Karpas-422 (cell line): ENCODE data around the gene ATXN2L. TPM values are rescaled to one million over a fixed set of nuclear protein-coding genes. Genes with fewer than 3 reads are reported as not detected.

Experiments used
- DNase-seq: peaks from one replicate; pipeline ENCODE4 v3.0.0-alpha.2; 2015
- H2AFZ ChIP-seq: fragments of 200-600 bp; sonication (generic); 2 replicates; pipeline ENCODE4 v1.6.1; 2014; ENCODE audit warnings: antibody characterized with exemption, low read length, mixed read lengths
- H3K27ac ChIP-seq: fragments of 200-600 bp; sonication (generic); 2 replicates; pipeline ENCODE4 v1.5.1; 2014; ENCODE audit warnings: mild to moderate bottlenecking, low read length, moderate library complexity
- H3K27me3 ChIP-seq: fragments of 200-600 bp; sonication (generic); 2 replicates; pipeline ENCODE4 v1.6.1; 2014; ENCODE audit warnings: low read length, mixed read lengths
- H3K36me3 ChIP-seq: fragments of 200-600 bp; sonication (generic); 2 replicates; pipeline ENCODE4 v1.6.1; 2014; ENCODE audit warnings: low read length, mixed read lengths; ENCODE audit not compliant: insufficient read depth
- H3K4me1 ChIP-seq: fragments of 200-600 bp; sonication (generic); 2 replicates; pipeline ENCODE4 v1.6.1; 2014; ENCODE audit warnings: mild to moderate bottlenecking, low read length, mixed read lengths
- H3K4me2 ChIP-seq: fragments of 200-600 bp; sonication (generic); 2 replicates; pipeline ENCODE4 v1.6.1; 2014; ENCODE audit warnings: low read length, low read depth, mild to moderate bottlenecking; ENCODE audit not compliant: poor library complexity, severe bottlenecking
- H3K4me3 ChIP-seq: fragments of 200-600 bp; sonication (generic); 2 replicates; pipeline ENCODE4 v1.5.1; 2014; ENCODE audit warnings: mild to moderate bottlenecking, antibody characterized with exemption, low read length, mixed read lengths
- H3K79me2 ChIP-seq: fragments of 200-600 bp; sonication (generic); 2 replicates; pipeline ENCODE4 v1.6.1; 2014; ENCODE audit warnings: mild to moderate bottlenecking, low read length, mixed read lengths
- H3K9ac ChIP-seq: fragments of 200-600 bp; sonication (generic); 2 replicates; pipeline ENCODE4 v1.6.0; 2014; ENCODE audit warnings: low read length
- H3K9me2 ChIP-seq: fragments of 200-600 bp; sonication (generic), shearing (Covaris generic); replicated peaks from 2 replicates; pipeline ENCODE4 v1.6.0; 2014; ENCODE audit warnings: mild to moderate bottlenecking, low read length, moderate library complexity; ENCODE audit not compliant: insufficient read depth
- H3K9me3 ChIP-seq: fragments of 300-700, 200-600 bp; sonication (generic); 2 replicates; pipeline ENCODE4 v1.6.1; 2014; ENCODE audit warnings: low read length, mixed read lengths
- H4K20me1 ChIP-seq: fragments of 200-600 bp; sonication (generic); 2 replicates; pipeline ENCODE4 v1.6.1; 2014; ENCODE audit warnings: mild to moderate bottlenecking, antibody characterized with exemption, low read length, low read depth; ENCODE audit not compliant: insufficient read depth
- total RNA-seq: library from RNA; depleted of rRNA; stranded (reverse); fragments of >200 nt; shearing (Covaris generic); gene quantifications from 2 replicates; pipeline ENCODE4 v1.2.3, GENCODE V29; 2014; ENCODE audit warnings: low replicate concordance

Gene ATXN2L
- total RNA-seq, 1 experiment from 2014 or later: 116 TPM

DNA sequence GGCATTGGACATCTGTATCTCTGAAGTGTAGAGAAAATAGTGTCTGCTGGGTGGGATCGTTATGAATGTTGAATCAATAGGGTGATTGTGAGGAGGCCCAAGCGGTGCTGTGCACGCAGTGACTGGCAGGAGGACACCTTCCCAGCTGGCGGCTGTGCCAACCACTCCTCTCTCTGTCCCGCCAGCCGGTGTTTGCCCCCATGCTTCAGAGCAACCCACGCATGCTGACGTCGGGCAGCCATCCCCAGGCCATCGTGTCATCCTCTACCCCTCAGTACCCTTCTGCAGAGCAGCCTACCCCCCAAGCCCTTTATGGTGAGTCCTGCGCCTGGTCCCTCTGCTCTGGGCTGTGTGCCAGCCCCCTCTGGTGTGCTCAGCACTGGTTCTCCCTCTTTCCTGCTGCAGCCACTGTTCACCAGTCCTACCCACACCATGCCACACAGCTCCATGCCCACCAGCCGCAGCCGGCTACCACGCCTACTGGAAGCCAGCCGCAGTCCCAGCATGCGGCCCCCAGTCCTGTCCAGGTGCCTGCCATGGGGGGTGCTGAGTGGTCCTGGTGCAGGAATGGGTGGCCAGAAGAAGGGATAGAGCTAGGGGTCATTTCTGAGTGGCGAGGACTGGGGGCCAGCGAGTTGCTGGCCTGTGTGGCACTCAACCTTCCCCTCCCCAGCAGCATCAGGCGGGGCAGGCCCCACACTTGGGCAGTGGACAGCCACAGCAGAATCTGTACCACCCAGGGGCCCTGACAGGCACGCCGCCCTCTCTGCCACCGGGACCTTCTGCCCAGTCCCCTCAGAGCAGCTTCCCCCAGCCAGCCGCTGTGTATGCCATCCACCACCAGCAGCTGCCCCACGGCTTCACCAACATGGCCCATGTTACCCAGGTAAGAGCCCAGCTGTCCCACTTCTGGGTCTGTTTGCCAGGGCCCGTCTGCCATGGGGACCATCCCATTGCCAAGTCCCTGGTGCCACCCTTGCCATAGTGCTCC, 12.4 kb downstream of the ATXN2L start:
- H3K4me1 ChIP-seq: peaks cover 11% of the 10 kb centered on the region
- peaks cover 53% of the 10 kb centered on the region for H3K36me3 ChIP-seq
- H4K20me1 ChIP-seq: peaks cover 12% of the 10 kb centered on the region
- H3K27ac ChIP-seq: no peak overlapping the region
- no peaks in the 10 kb centered on the region for H3K9me3 ChIP-seq
- no peak overlapping the region for H2AFZ ChIP-seq
- DNase-seq: no peak
- H3K27me3 ChIP-seq: no peaks in the 10 kb centered on the region
- H3K9me2 ChIP-seq: no peaks in the 10 kb centered on the region
- H3K4me3 ChIP-seq: no peak overlapping the region
- H3K9ac ChIP-seq: no peak overlapping the region
- H3K4me2 ChIP-seq: no peak overlapping the region
- H3K79me2 ChIP-seq: 0 out of 2 replicates have a peak, but pooled peaks cover 2% of the 10 kb centered on the region

DNA sequence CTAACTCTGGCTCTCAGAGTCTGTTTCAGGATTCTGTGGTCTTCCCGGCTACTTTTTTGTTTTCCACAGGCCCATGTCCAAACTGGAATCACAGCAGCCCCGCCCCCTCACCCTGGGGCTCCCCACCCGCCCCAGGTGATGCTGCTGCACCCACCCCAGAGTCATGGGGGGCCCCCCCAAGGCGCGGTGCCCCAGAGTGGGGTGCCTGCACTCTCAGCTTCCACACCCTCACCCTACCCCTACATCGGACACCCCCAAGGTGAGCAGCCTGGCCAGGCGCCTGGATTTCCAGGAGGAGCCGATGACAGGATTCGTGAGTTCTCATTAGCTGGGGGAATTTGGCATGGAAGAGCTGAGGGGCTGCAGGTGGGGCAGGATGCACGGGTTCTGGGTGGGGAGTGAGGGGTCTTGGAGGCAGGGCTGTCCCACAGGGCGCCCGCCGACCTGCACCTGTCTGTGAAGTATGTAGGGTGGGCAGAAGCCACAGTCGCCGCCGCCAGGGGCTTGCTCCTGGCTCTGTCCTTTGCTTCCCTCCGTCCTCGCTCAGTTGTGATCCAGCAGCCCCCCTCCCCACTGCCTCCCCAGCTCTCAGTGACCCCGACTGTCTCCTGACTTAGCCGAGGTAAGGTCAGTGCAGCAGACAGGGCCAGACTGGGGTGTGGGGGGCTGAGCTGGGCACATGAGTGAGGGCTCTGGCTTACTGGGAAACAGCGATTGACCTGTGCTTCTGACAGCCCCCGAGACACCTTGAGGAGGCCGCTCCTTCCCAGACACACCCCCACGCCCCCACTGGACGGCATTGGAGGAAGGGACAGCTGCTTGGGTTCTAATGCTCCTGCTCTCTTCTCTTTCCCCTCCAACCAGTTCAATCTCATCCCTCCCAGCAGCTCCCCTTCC, 13.3 kb downstream of the ATXN2L start:
- peaks cover 12% of the 10 kb centered on the region for H4K20me1 ChIP-seq

DNA sequence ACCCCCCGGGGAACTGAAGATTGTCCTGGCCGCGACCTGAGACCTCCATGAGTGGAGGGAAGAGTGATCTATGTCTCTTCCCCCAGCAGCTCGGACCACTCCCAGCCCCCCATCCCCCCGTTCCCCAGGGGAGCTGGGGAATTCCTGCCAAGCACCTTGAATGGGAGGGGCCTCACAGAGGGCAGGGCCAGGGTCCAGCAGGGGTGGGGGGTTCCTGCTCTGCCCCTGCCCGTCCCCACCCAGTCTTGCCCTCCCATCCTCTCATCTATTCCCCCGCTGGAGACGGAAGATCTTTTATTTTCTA, 13.9 kb downstream of the ATXN2L start:
- Histone ChIP-seq H3K79me2 (no peaks in the 10 kb centered on the region), H3K9me2 (no peaks in the 10 kb centered on the region), H2AFZ (no peak overlapping the region), H4K20me1 (peaks cover 12% of the 10 kb centered on the region), H3K9me3 (no peaks in the 10 kb centered on the region), H3K4me2 (no peak overlapping the region), H3K9ac (no peak overlapping the region), H3K27me3 (no peaks in the 10 kb centered on the region), H3K27ac (no peak overlapping the region), H3K36me3 (peaks cover 43% of the 10 kb centered on the region), H3K4me1 (peaks cover 11% of the 10 kb centered on the region), H3K4me3 (no peak overlapping the region)
- DNase-seq: no peak

More for the DNA sequence above, 13.3 kb downstream of the ATXN2L start:
- no peaks in the 10 kb centered on the region for H3K9me2 ChIP-seq
- no peaks in the 10 kb centered on the region for H3K9me3 ChIP-seq
- no peak for DNase-seq
- H3K4me1 ChIP-seq: peaks cover 11% of the 10 kb centered on the region
- no peak overlapping the region for H3K4me3 ChIP-seq
- no peak overlapping the region for H3K4me2 ChIP-seq
- no peaks in the 10 kb centered on the region for H3K79me2 ChIP-seq
- no peaks in the 10 kb centered on the region for H3K27me3 ChIP-seq
- no peak overlapping the region for H3K27ac ChIP-seq
- H3K36me3 ChIP-seq: peaks cover 44% of the 10 kb centered on the region
- no peak overlapping the region for H3K9ac ChIP-seq
- no peak overlapping the region for H2AFZ ChIP-seq

DNA sequence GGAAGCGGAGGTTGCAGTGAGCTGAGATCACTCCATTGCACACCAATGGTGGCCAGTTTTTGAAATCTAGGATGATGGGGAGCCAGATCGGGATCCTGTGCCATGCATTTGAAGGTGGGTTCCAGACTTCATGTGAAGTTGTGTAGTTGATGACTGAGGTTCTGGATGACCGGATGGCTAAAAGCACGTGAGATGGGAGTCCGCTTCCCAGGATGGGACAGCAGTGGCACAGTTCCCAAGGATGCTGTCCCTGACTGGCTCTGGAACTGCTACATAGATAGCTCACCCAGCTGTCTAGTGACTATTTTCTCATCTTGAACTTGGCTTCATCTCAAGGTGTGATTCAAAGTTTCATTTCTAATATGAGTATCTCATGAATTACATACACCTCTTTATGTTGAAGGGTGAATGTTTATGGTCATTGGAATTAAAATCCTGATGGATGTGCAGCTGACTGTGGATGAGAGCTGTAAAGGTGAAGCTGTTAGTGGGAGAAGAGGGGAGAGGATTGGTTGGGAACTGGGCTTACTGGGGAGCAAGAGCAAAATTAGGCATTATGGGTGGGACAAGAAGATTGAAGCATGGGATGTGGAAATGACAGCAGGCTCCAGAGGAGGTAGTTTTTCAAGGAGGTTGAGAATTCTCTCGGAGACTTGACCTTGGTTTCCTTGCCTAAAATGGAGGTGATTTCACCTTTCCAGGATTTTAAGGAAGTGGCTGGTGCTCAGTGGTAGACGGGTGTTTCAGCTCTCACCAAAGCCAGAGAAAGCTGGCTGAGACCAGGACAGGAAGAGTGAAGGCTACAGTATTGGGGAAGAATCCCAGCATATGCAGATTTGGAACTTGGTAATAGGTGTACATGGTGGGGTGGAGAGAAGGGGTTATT, 15.1 kb downstream of the ATXN2L start:
- no peaks in the 10 kb centered on the region for H3K9me3 ChIP-seq
- H3K9ac ChIP-seq: no peak overlapping the region
- peaks cover 37% of the 10 kb centered on the region for H3K36me3 ChIP-seq
- no peak overlapping the region for H2AFZ ChIP-seq
- H3K4me1 ChIP-seq: peaks cover 11% of the 10 kb centered on the region
- H3K27ac ChIP-seq: no peak overlapping the region
- H3K27me3 ChIP-seq: no peaks in the 10 kb centered on the region
- no peak overlapping the region for H3K4me3 ChIP-seq
- H3K9me2 ChIP-seq: no peaks in the 10 kb centered on the region
- H3K4me2 ChIP-seq: no peak overlapping the region
- no peaks in the 10 kb centered on the region for H3K79me2 ChIP-seq
- peaks cover 8% of the 10 kb centered on the region for H4K20me1 ChIP-seq
- DNase-seq: no peak

DNA sequence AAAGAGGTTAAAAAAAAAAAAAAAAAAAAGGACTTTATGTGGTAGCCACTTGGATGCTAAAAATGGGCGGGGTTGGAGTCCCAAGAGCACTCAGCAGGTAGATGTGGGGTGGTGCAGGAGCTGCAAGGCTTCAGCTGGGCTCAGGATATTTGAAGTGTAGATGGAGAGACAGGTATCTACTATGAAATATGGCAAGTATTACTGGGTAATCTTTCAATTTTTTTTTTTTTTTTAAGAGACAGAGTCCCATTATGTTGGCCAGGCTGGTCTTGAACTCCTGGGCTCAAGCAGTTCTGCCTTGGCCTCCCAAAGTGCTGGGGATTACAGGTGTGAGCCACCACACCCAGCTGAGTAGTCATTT, 15.7 kb downstream of the ATXN2L start:
- H3K4me2 ChIP-seq: no peak overlapping the region
- H3K9me2 ChIP-seq: no peaks in the 10 kb centered on the region
- no peak for DNase-seq
- H3K9me3 ChIP-seq: no peaks in the 10 kb centered on the region
- H3K9ac ChIP-seq: no peak overlapping the region
- H4K20me1 ChIP-seq: peaks cover 5% of the 10 kb centered on the region; the same call in 1 of the 2 replicates
- H3K27ac ChIP-seq: no peak overlapping the region
- no peak overlapping the region for H2AFZ ChIP-seq
- no peaks in the 10 kb centered on the region for H3K79me2 ChIP-seq
- peaks cover 11% of the 10 kb centered on the region for H3K4me1 ChIP-seq
- H3K4me3 ChIP-seq: no peak overlapping the region
- peaks cover 37% of the 10 kb centered on the region for H3K36me3 ChIP-seq
- no peaks in the 10 kb centered on the region for H3K27me3 ChIP-seq

DNA sequence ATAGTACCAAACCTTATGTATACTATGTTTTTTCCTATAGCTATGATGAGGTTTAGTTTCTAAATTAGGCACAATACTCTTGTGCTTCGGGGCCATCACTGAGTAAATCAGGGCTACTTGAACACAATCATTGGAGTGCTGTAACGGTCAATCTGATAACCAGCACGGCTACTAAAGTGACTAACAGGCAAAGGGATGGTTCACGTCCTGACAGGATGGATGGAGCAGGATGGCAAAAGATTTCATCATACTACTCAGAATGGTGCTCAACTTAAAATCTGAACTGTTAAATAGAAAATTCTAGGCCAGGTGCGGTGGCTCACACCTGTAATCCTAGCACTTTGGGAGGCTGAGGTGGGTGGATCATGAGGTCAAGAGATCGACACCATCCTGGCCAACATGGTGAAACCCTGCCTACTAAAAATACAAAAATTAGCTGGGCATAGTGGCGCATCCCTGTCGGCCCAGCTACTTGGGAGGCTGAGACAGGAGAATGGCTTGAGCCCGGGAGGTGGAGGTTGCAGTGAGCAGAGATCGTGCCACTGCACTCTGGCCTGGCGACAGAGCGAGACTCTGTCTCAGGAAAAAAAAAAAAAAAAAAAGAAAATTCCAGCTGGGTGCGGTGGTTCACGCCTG, 16.3 kb downstream of the ATXN2L start:
- Histone ChIP-seq H3K4me3 (no peak overlapping the region), H3K36me3 (peaks cover 36% of the 10 kb centered on the region), H3K9ac (no peak overlapping the region), H4K20me1 (peaks cover 7% of the 10 kb centered on the region; the same call in 1 of the 2 replicates), H3K4me2 (no peak overlapping the region), H3K27me3 (no peaks in the 10 kb centered on the region), H3K9me2 (no peaks in the 10 kb centered on the region), H3K4me1 (peaks cover 11% of the 10 kb centered on the region), H3K9me3 (no peaks in the 10 kb centered on the region), H2AFZ (no peak overlapping the region), H3K27ac (no peak overlapping the region), H3K79me2 (peaks cover 1% of the 10 kb centered on the region)
- DNase-seq: no peak

DNA sequence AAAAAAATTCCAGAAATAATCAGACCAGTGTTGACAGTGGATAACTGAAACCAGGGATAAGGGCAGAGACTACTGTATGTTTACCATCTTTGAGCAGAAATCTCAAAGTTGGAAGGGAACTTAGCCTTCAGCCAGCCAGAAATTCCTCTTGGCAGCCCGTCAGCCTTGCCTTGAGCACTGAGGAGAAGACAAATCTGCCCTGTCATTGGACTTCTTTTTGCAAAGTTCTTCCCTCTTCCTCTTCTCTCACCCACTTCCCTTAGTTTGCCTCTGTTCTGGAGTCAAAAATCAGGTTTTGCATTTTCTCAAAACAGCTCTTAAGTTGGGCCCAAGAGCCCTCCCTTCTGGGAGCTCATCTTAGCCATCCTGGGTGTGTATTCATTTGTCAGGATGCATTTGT, 17.1 kb downstream of the ATXN2L start:
- DNase-seq: peak; percentile 75
- Histone ChIP-seq H3K79me2 (peaks cover 9% of the 10 kb centered on the region), H2AFZ (no peak overlapping the region), H3K9me3 (no peaks in the 10 kb centered on the region), H3K27me3 (no peaks in the 10 kb centered on the region), H3K9me2 (no peaks in the 10 kb centered on the region), H3K9ac (no peak overlapping the region), H3K4me2 (no peak overlapping the region), H3K4me3 (no peak overlapping the region), H3K27ac (no peak overlapping the region), H3K36me3 (peaks cover 38% of the 10 kb centered on the region), H4K20me1 (peaks cover 15% of the 10 kb centered on the region), H3K4me1 (peaks cover 16% of the 10 kb centered on the region)
